HCT116 (cell line): Measurements from ENCODE around the gene TMEM63A.

Experiments
- CTCF ChIP-seq, 3 experiments: fragments of 200-600 bp in 1 of 3; sonication (generic) in 1 of 3; IDR thresholded peaks in 2 of 3; conservative IDR thresholded peaks in 1 of 3; 2 replicates each; pipeline ENCODE4 v1.5.1; 2012 to 2017; ENCODE audit warnings: low read depth in 2 of 3, low read length in 2 of 3, antibody characterized with exemption in 1 of 3, borderline replicate concordance in 1 of 3, control low read depth in 1 of 3, mild to moderate bottlenecking in 1 of 3, mixed read lengths in 1 of 3, mixed run types in 1 of 3, moderate library complexity in 1 of 3; ENCODE audit not compliant: insufficient read depth in 1 of 3
- JUND ChIP-seq: IDR thresholded peaks from 2 replicates; pipeline ENCODE4 v1.6.1; 2012
- YY1 ChIP-seq: IDR thresholded peaks from 2 replicates; pipeline ENCODE4 v1.6.1; 2011; ENCODE audit warnings: low read length, low read depth, moderate library complexity, mild to moderate bottlenecking; ENCODE audit not compliant: insufficient replicate concordance; ENCODE audit errors: extremely low read depth

- TF ChIP-seq CTCF (IDR thresholded peaks at IDR 0.05 in 2 of 3, conservative IDR thresholded peaks at IDR 0.05 in 1 of 3; ENCODE audit: borderline replicate concordance in 1 of 3, insufficient read depth in 1 of 3, low read depth in 2 of 3, low read length in 2 of 3) (no peak), JUND (no peak), YY1 (no peak)
Measured at GRCh38 chr1:225834417-225835329, 47.5 kb downstream of the TMEM63A start.
